Activated naive CD8-positive, alpha-beta T cell treated with anti-CD3 and anti-CD28 coated beads, Interleukin-2, amount 10 ng/mL, durations not matched to agents 7 days and 5 days (primary cell): ENCODE results near the gene INPP5A. TPM values are rescaled to one million over a fixed set of nuclear protein-coding genes. Genes with fewer than 3 reads are reported as not detected.

Experiments used
- ATAC-seq: fragments of 150-1000 bp; cut with Tn5 transposase; one replicate; pipeline ENCODE4 v1.10.0; 2021; ENCODE audit warnings: low read depth, moderate library complexity
- POLR2A ChIA-PET: fragments of 350-600 bp; sonication (Branson Sonifier 250); formaldehyde crosslinking; loops from one replicate; lab custom pipeline; 2021; ENCODE audit warnings: antibody characterized with exemption; lab: Charles Lee
- DNase-seq: peaks from one replicate; pipeline ENCODE4 v3.0.0; 2021
- H3K27ac Mint-ChIP-seq: one replicate; pipeline ENCODE4 v1.8.0; 2022; ENCODE audit warnings: mild to moderate bottlenecking, mixed read lengths
- H3K27me3 Mint-ChIP-seq: one replicate; pipeline ENCODE4 v1.8.0; 2022; ENCODE audit warnings: mild to moderate bottlenecking, moderate library complexity, mixed read lengths
- H3K36me3 Mint-ChIP-seq: one replicate; pipeline ENCODE4 v1.8.0; 2021; ENCODE audit warnings: mild to moderate bottlenecking, mixed read lengths
- H3K4me1 Mint-ChIP-seq: one replicate; pipeline ENCODE4 v1.8.0; 2021; ENCODE audit warnings: mixed read lengths
- H3K4me3 Mint-ChIP-seq: one replicate; pipeline ENCODE4 v1.8.0; 2022; ENCODE audit warnings: mild to moderate bottlenecking, moderate library complexity, mixed read lengths
- H3K9me3 Mint-ChIP-seq: one replicate; pipeline ENCODE4 v1.8.0; 2021; ENCODE audit warnings: mixed read lengths
- total RNA-seq, 2 experiments: library from RNA; stranded (reverse); gene quantifications; one replicate each; pipeline ENCODE4 v1.2.3, GENCODE V29; 2021

Gene INPP5A
- total RNA-seq, 2 experiments from 2014 or later: 14.1 to 15.7 TPM

GRCh38 chr10:132725202-132725601 lies 187.6 kb downstream of the INPP5A start:
- ATAC-seq (no peak), DNase-seq (no peak)
- Mint-ChIP-seq H3K27ac (no peak overlapping the region), H3K4me3 (no peak overlapping the region), H3K27me3 (no peaks in the 10 kb centered on the region), H3K9me3 (no peaks in the 10 kb centered on the region), H3K4me1 (no peaks in the 10 kb centered on the region), H3K36me3 (no peaks in the 10 kb centered on the region)
- POLR2A ChIA-PET: no interaction called here

- ATAC-seq (no peak), DNase-seq (no peak)
- no peaks in the 10 kb centered on the region for H3K27me3 Mint-ChIP-seq
- no peak overlapping the region for H3K4me3 Mint-ChIP-seq
- H3K36me3 Mint-ChIP-seq: no peaks in the 10 kb centered on the region
- POLR2A ChIA-PET: no interaction called here
- H3K27ac Mint-ChIP-seq: no peak overlapping the region
- no peaks in the 10 kb centered on the region for H3K4me1 Mint-ChIP-seq
- no peaks in the 10 kb centered on the region for H3K9me3 Mint-ChIP-seq
Observed at GRCh38 chr10:132726194-132726593, 188.6 kb downstream of the INPP5A start.

DNA sequence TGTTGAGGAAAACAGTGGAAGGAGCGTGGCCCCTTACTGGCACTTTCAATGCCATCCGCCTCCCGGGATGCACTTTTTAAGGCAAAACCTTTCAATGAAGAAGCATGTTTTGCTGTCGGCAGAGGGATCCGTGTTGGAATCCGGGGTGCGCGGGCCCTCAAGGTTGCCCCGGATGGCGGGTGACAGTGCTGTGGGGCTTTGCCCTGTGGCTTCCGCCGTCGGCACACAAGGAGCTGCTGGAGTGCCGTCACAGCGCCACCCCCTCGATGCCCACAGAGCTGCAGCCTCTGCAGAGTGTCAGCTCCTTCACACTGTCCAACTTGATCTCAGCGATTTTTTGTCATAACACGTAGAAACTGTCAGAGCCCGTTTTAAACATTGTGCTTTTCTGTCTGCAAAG lies 189.4 kb downstream of the INPP5A start:
- Mint-ChIP-seq H3K4me1 (no peaks in the 10 kb centered on the region), H3K27ac (no peak overlapping the region), H3K9me3 (no peaks in the 10 kb centered on the region), H3K36me3 (no peaks in the 10 kb centered on the region), H3K27me3 (no peaks in the 10 kb centered on the region), H3K4me3 (no peak overlapping the region)
- POLR2A ChIA-PET: no interaction called here
- DNase-seq (no peak), ATAC-seq (no peak)

- POLR2A ChIA-PET: no interaction called here
- no peak for ATAC-seq
- no peaks in the 10 kb centered on the region for H3K27me3 Mint-ChIP-seq
- no peaks in the 10 kb centered on the region for H3K4me1 Mint-ChIP-seq
- no peak for DNase-seq
- H3K4me3 Mint-ChIP-seq: no peak overlapping the region
- H3K27ac Mint-ChIP-seq: no peak overlapping the region
- no peaks in the 10 kb centered on the region for H3K36me3 Mint-ChIP-seq
- H3K9me3 Mint-ChIP-seq: no peaks in the 10 kb centered on the region
Observed at GRCh38 chr10:132727411-132727810, 189.8 kb downstream of the INPP5A start.

GRCh38 chr10:132728321-132728720 lies 190.7 kb downstream of the INPP5A start:
- no peak overlapping the region for H3K4me3 Mint-ChIP-seq
- POLR2A ChIA-PET: no interaction called here
- no peak overlapping the region for H3K27ac Mint-ChIP-seq
- no peaks in the 10 kb centered on the region for H3K4me1 Mint-ChIP-seq
- ATAC-seq (no peak), DNase-seq (no peak)
- no peaks in the 10 kb centered on the region for H3K27me3 Mint-ChIP-seq
- no peaks in the 10 kb centered on the region for H3K9me3 Mint-ChIP-seq
- no peaks in the 10 kb centered on the region for H3K36me3 Mint-ChIP-seq

DNA sequence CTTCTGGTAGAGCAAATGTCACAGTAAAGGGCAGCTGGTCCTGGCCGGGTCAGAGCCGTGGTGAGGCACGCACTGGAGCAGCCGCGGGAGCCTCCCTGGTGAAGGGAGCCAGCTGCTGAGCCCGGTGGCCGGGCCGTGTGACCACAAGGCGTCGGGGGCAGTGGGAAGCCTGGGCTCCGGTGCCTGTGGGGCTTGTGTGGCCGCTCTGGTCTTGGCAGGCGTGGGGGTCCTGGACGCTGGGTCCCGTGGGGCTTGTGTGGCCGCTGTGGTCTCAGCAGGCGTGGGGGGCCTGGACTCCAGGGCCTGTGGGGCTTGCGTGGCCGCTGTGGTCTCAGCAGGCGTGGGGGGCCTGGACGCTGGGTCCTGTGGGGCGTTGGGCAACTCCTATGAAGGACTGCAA lies 191.2 kb downstream of the INPP5A start:
- Mint-ChIP-seq H3K4me3 (no peak overlapping the region), H3K9me3 (no peaks in the 10 kb centered on the region), H3K36me3 (no peaks in the 10 kb centered on the region), H3K4me1 (no peaks in the 10 kb centered on the region), H3K27me3 (no peaks in the 10 kb centered on the region), H3K27ac (no peak overlapping the region)
- no peak for ATAC-seq
- no peak for DNase-seq
- POLR2A ChIA-PET: no interaction called here

DNA sequence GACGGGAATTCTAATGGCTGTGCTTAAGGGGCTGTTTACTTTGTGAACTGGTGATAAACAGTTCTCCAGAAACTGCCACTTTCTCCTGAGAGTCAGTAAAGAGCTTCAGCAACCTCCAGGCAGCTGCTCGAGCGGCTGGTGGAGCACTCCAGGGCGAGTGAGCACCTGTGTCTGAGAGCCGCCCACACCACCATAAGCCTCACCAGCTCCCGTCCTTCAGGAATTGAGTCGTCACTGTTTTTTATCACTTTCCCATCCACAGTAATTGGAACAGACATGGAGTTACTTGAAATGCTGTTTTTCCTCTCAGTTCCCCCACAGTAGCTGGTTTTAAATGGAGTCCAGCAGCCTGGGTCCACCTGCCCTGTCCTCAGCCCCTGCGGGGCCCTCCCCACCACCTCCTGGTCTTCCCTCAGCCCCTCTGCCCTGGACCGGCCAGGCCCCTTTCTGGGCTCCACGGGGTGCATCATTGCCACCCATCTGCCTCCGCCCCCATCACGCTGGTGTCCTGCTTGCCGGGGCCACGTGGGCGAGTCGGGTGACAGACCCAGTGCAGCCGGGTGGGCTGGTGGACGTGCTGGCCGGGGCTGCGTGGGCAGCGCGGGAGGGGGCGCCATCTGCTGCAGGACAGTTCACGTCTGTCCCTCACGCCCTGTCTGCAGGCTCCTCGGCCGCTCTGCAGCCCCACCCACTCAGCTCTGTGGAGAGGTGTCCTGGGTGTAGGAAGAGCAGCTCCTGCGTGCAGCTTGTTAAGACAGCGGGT lies 192.4 kb downstream of the INPP5A start:
- POLR2A ChIA-PET: no interaction called here
- DNase-seq (no peak), ATAC-seq (no peak)
- Mint-ChIP-seq H3K4me3 (no peak overlapping the region), H3K36me3 (no peaks in the 10 kb centered on the region), H3K27ac (no peak overlapping the region), H3K9me3 (no peaks in the 10 kb centered on the region), H3K27me3 (no peaks in the 10 kb centered on the region), H3K4me1 (no peaks in the 10 kb centered on the region)

DNA sequence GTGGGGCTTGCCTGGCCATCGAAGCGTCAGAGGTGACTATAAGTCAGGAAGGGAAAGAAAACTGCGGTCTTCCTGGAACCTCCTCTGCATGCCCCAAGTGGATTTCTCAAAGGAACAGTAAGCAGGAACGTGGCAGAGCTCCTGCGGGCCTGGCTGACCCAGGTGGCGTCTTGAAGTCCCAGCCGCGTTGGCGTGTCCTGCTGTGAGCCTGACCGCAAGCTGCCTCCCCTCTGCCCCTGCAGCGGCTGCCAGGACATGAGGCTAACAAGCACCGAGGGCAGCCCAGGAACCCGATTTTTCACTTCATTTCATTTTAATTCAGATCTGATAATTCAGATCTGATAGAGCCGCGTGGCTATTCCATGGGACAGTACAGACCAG lies 193.0 kb downstream of the INPP5A start:
- Mint-ChIP-seq H3K4me3 (no peak overlapping the region), H3K27ac (no peak overlapping the region), H3K27me3 (no peaks in the 10 kb centered on the region), H3K9me3 (no peaks in the 10 kb centered on the region), H3K4me1 (no peaks in the 10 kb centered on the region), H3K36me3 (no peaks in the 10 kb centered on the region)
- DNase-seq: no peak
- no peak for ATAC-seq
- POLR2A ChIA-PET: no interaction called here

DNA sequence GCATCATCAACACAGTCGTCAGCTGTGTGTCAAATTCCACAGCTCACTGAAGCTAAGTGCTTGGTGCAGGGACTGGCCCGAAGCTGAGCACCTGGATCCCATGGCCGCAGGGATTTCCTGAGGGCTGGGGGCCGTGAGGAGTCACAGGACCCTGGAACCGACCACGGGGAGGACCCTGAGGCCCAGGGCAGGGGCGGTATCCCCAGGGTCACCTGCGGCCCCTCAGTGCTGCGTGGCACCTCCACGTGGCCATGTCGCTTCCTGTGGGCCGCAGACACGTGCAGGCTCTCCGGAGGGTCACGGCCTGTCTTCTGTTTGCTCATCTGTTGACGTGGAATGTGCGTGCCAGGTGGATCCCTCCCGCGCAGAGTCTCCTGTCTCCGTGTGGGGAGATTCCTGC lies 194.9 kb downstream of the INPP5A start:
- no peak overlapping the region for H3K27ac Mint-ChIP-seq
- DNase-seq (no peak), ATAC-seq (no peak)
- H3K9me3 Mint-ChIP-seq: no peaks in the 10 kb centered on the region
- no peaks in the 10 kb centered on the region for H3K4me1 Mint-ChIP-seq
- no peaks in the 10 kb centered on the region for H3K36me3 Mint-ChIP-seq
- POLR2A ChIA-PET: no interaction called here
- no peaks in the 10 kb centered on the region for H3K27me3 Mint-ChIP-seq
- H3K4me3 Mint-ChIP-seq: no peak overlapping the region

DNA sequence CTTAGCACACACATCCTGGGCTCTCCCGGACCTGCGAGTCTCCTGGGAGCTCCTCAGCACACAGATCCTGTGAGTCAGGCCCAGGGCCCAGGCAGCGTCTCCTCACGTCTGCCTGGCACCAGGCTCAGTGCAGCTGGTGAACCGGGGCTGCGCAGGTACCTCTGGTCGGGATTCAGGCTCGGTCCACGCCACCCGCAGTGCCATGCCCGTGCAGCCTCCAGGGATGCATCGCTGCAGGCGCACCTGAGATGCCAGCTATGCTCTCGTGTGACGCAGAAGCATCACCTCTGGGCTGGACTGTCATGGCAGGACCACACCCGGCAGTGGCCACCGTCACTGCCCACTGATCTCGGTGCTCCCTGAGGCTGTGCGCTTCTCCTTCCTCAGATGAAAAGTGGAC lies 196.3 kb downstream of the INPP5A start:
- H3K27me3 Mint-ChIP-seq: no peaks in the 10 kb centered on the region

DNA sequence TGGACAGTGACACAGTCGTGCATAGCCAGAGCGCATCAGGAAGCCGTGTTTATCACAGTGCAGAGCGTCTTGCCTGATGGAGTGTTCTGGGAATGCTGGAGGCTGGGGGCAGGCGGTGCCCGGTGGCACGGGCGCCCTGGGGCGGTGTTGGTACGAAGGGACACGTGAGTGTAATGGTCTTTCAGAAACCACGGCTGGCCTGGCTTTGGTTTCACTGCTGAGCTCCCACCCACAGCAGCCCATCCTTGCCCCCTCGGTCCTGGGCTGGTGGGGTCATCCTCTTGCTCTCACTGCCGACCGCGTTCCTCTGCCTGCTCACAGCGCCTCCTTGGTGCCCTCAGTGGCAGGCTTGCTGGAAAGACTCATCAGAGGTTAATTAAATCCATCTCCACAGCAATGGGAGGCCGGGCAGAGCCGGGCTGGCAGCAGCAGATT lies 197.8 kb downstream of the INPP5A start:
- Mint-ChIP-seq H3K4me3 (no peak overlapping the region), H3K9me3 (no peaks in the 10 kb centered on the region), H3K27ac (no peak overlapping the region), H3K4me1 (no peaks in the 10 kb centered on the region), H3K27me3 (no peaks in the 10 kb centered on the region), H3K36me3 (no peaks in the 10 kb centered on the region)
- no peak for DNase-seq
- ATAC-seq: no peak
- POLR2A ChIA-PET: no interaction called here

More for the DNA sequence above, 196.3 kb downstream of the INPP5A start:
- H3K4me1 Mint-ChIP-seq: no peaks in the 10 kb centered on the region
- POLR2A ChIA-PET: no interaction called here
- DNase-seq (no peak), ATAC-seq (no peak)
- H3K27ac Mint-ChIP-seq: no peak overlapping the region
- H3K9me3 Mint-ChIP-seq: no peaks in the 10 kb centered on the region
- no peak overlapping the region for H3K4me3 Mint-ChIP-seq
- H3K36me3 Mint-ChIP-seq: no peaks in the 10 kb centered on the region

- Mint-ChIP-seq H3K9me3 (no peaks in the 10 kb centered on the region), H3K4me3 (no peak overlapping the region), H3K27me3 (no peaks in the 10 kb centered on the region), H3K36me3 (no peaks in the 10 kb centered on the region), H3K27ac (no peak overlapping the region), H3K4me1 (no peaks in the 10 kb centered on the region)
- POLR2A ChIA-PET: no interaction called here
- no peak for ATAC-seq
- no peak for DNase-seq
Observed at GRCh38 chr10:132735923-132736391, 198.4 kb downstream of the INPP5A start.

- H3K27ac Mint-ChIP-seq: no peak overlapping the region
- DNase-seq (no peak), ATAC-seq (no peak)
- no peaks in the 10 kb centered on the region for H3K27me3 Mint-ChIP-seq
- no peaks in the 10 kb centered on the region for H3K9me3 Mint-ChIP-seq
- H3K4me3 Mint-ChIP-seq: no peak overlapping the region
- no peaks in the 10 kb centered on the region for H3K36me3 Mint-ChIP-seq
- H3K4me1 Mint-ChIP-seq: no peaks in the 10 kb centered on the region
- POLR2A ChIA-PET: no interaction called here
Observed at GRCh38 chr10:132737390-132738048, 199.9 kb downstream of the INPP5A start.
